Measurements from ENCODE around the gene CCDC170.

CCDC170 gene

GRCh38 chr6:151589667-151590066 lies 95.8 kb downstream of the CCDC170 start:
- in situ Hi-C loops (cut with HindIII; ENCODE audit: low pct_ligation_motif_present, low pct_unique_long_range_greater_than_20kb, low sequenced_read_pairs), result no loop called here
- no peak for DNase-seq

- no peak for DNase-seq
- in situ Hi-C loops (cut with HindIII; ENCODE audit: low pct_ligation_motif_present, low pct_unique_long_range_greater_than_20kb, low sequenced_read_pairs), result no loop called here
These were observed 96.9 kb downstream of the CCDC170 start for GRCh38 chr6:151590742-151591141.

GRCh38 chr6:151592449-151593159 lies 98.8 kb downstream of the CCDC170 start:
- no peak for DNase-seq
- in situ Hi-C loops (cut with HindIII; ENCODE audit: low pct_ligation_motif_present, low pct_unique_long_range_greater_than_20kb, low sequenced_read_pairs), result no loop called here

- in situ Hi-C loops (cut with HindIII; ENCODE audit: low pct_ligation_motif_present, low pct_unique_long_range_greater_than_20kb, low sequenced_read_pairs), result no loop called here
- no peak for DNase-seq
These were observed 115.5 kb downstream of the CCDC170 start for GRCh38 chr6:151609146-151609902.

- in situ Hi-C loops (cut with HindIII; ENCODE audit: low pct_ligation_motif_present, low pct_unique_long_range_greater_than_20kb, low sequenced_read_pairs), result no loop called here
These were observed 116.5 kb downstream of the CCDC170 start for GRCh38 chr6:151610326-151610725.

GRCh38 chr6:151614630-151615029 lies 120.8 kb downstream of the CCDC170 start:
- in situ Hi-C loops (cut with HindIII; ENCODE audit: low pct_ligation_motif_present, low pct_unique_long_range_greater_than_20kb, low sequenced_read_pairs), result no loop called here

More at GRCh38 chr6:151610326-151610725, 116.5 kb downstream of the CCDC170 start:
- no peak for DNase-seq

GRCh38 chr6:151616091-151616513 lies 122.3 kb downstream of the CCDC170 start:
- DNase-seq, result no peak
- in situ Hi-C loops (cut with HindIII; ENCODE audit: low pct_ligation_motif_present, low pct_unique_long_range_greater_than_20kb, low sequenced_read_pairs), result no loop called here

More at GRCh38 chr6:151614630-151615029, 120.8 kb downstream of the CCDC170 start:
- no peak for DNase-seq

- in situ Hi-C loops (cut with HindIII; ENCODE audit: low pct_ligation_motif_present, low pct_unique_long_range_greater_than_20kb, low sequenced_read_pairs), result no loop called here
- no peak for DNase-seq
These were observed 122.8 kb downstream of the CCDC170 start for GRCh38 chr6:151616600-151616999.

GRCh38 chr6:151617539-151617938 lies 123.7 kb downstream of the CCDC170 start:
- in situ Hi-C loops (cut with HindIII; ENCODE audit: low pct_ligation_motif_present, low pct_unique_long_range_greater_than_20kb, low sequenced_read_pairs), result no loop called here
- DNase-seq, result no peak

- DNase-seq, result no peak
- in situ Hi-C loops (cut with HindIII; ENCODE audit: low pct_ligation_motif_present, low pct_unique_long_range_greater_than_20kb, low sequenced_read_pairs), result no loop called here
These were observed 124.9 kb downstream of the CCDC170 start for GRCh38 chr6:151618717-151619116.

- no peak for DNase-seq
- in situ Hi-C loops (cut with HindIII; ENCODE audit: low pct_ligation_motif_present, low pct_unique_long_range_greater_than_20kb, low sequenced_read_pairs), result no loop called here
These were observed 126.4 kb downstream of the CCDC170 start for GRCh38 chr6:151620179-151620578.

- DNase-seq, result no peak
- in situ Hi-C loops (cut with HindIII; ENCODE audit: low pct_ligation_motif_present, low pct_unique_long_range_greater_than_20kb, low sequenced_read_pairs), result no loop called here
These were observed 130.3 kb downstream of the CCDC170 start for GRCh38 chr6:151624071-151624470.

- DNase-seq, result no peak
- in situ Hi-C loops (cut with HindIII; ENCODE audit: low pct_ligation_motif_present, low pct_unique_long_range_greater_than_20kb, low sequenced_read_pairs), result no loop called here
These were observed 130.7 kb downstream of the CCDC170 start for GRCh38 chr6:151624481-151624880.

- in situ Hi-C loops (cut with HindIII; ENCODE audit: low pct_ligation_motif_present, low pct_unique_long_range_greater_than_20kb, low sequenced_read_pairs), result no loop called here
- no peak for DNase-seq
These were observed 131.2 kb downstream of the CCDC170 start for GRCh38 chr6:151624900-151625536.

GRCh38 chr6:151627689-151628444 lies 134.1 kb downstream of the CCDC170 start:
- peak; percentile 22 for DNase-seq
- in situ Hi-C loops (cut with HindIII; ENCODE audit: low pct_ligation_motif_present, low pct_unique_long_range_greater_than_20kb, low sequenced_read_pairs), result no loop called here

GRCh38 chr6:151629791-151630190 lies 136.0 kb downstream of the CCDC170 start:
- in situ Hi-C loops (cut with HindIII; ENCODE audit: low pct_ligation_motif_present, low pct_unique_long_range_greater_than_20kb, low sequenced_read_pairs), result no loop called here
- DNase-seq, result no peak

GRCh38 chr6:151630387-151630786 lies 136.6 kb downstream of the CCDC170 start:
- DNase-seq, result no peak
- in situ Hi-C loops (cut with HindIII; ENCODE audit: low pct_ligation_motif_present, low pct_unique_long_range_greater_than_20kb, low sequenced_read_pairs), result no loop called here

GRCh38 chr6:151630991-151631655 lies 137.3 kb downstream of the CCDC170 start:
- in situ Hi-C loops (cut with HindIII; ENCODE audit: low pct_ligation_motif_present, low pct_unique_long_range_greater_than_20kb, low sequenced_read_pairs), result no loop called here

More at GRCh38 chr6:151630991-151631655, 137.3 kb downstream of the CCDC170 start:
- DNase-seq, result no peak

All from ACHN (cell line).